Measurements from ENCODE around the gene QDPR.
"Not testable (repeated sequence)": the region's sequence is repeated elsewhere in the genome, so short reads cannot be mapped to it uniquely, and the experiment has no call there.

QDPR gene

GRCh38 chr4:17450269-17450804 is 61.6 kb downstream of the QDPR start:
- no peak for TF ChIP-seq CTCF (IDR thresholded peaks at IDR 0.05; ENCODE audit: extremely low read depth, insufficient read depth, missing control alignments)
- in situ Hi-C loops (cut with MboI; ENCODE audit: low pct_unique_long_range_greater_than_20kb, low sequenced_read_pairs, unreplicated experiment): loop anchor here (25.0 kb wide), 1 partner anchor 1163 kb away; no protein-coding TSS in a partner anchor
- no peak for DNase-seq (ENCODE audit: low spot score)

- no peak for DNase-seq (ENCODE audit: low spot score)
- in situ Hi-C loops (cut with MboI; ENCODE audit: low pct_unique_long_range_greater_than_20kb, low sequenced_read_pairs, unreplicated experiment): no loop called here
- TF ChIP-seq CTCF (IDR thresholded peaks at IDR 0.05; ENCODE audit: extremely low read depth, insufficient read depth, missing control alignments): no peak
Observed at GRCh38 chr4:17448689-17449088, 63.2 kb downstream of the QDPR start.

- in situ Hi-C loops (cut with MboI; ENCODE audit: low pct_unique_long_range_greater_than_20kb, low sequenced_read_pairs, unreplicated experiment): no loop called here
- DNase-seq (ENCODE audit: low spot score): peak; percentile 67
- peak; percentile 77 for TF ChIP-seq CTCF (IDR thresholded peaks at IDR 0.05; ENCODE audit: extremely low read depth, insufficient read depth, missing control alignments)
Observed at GRCh38 chr4:17447675-17448298, 64.1 kb downstream of the QDPR start.

- no peak for TF ChIP-seq CTCF (IDR thresholded peaks at IDR 0.05; ENCODE audit: extremely low read depth, insufficient read depth, missing control alignments)
- no peak for DNase-seq (ENCODE audit: low spot score)
- in situ Hi-C loops (cut with MboI; ENCODE audit: low pct_unique_long_range_greater_than_20kb, low sequenced_read_pairs, unreplicated experiment): no loop called here
Observed at GRCh38 chr4:17447056-17447455, 64.8 kb downstream of the QDPR start.

GRCh38 chr4:17442477-17442876 is 69.4 kb downstream of the QDPR start:
- DNase-seq (ENCODE audit: low spot score); in situ Hi-C loops (cut with MboI; ENCODE audit: low pct_unique_long_range_greater_than_20kb, low sequenced_read_pairs, unreplicated experiment): not testable (repeated sequence)

GRCh38 chr4:17437396-17437795 is 74.5 kb downstream of the QDPR start:
- no peak for TF ChIP-seq CTCF (IDR thresholded peaks at IDR 0.05; ENCODE audit: extremely low read depth, insufficient read depth, missing control alignments)
- in situ Hi-C loops (cut with MboI; ENCODE audit: low pct_unique_long_range_greater_than_20kb, low sequenced_read_pairs, unreplicated experiment): no loop called here
- no peak for DNase-seq (ENCODE audit: low spot score)

GRCh38 chr4:17436750-17437090 is 75.2 kb downstream of the QDPR start:
- DNase-seq (ENCODE audit: low spot score): no peak
- no peak for TF ChIP-seq CTCF (IDR thresholded peaks at IDR 0.05; ENCODE audit: extremely low read depth, insufficient read depth, missing control alignments)
- in situ Hi-C loops (cut with MboI; ENCODE audit: low pct_unique_long_range_greater_than_20kb, low sequenced_read_pairs, unreplicated experiment): no loop called here

Data from GM13977 (cell line).